Upper lobe of right lung (tissue), 1 donor: ENCODE measurements around the gene CHAMP1. TPM values are rescaled to one million over a fixed set of nuclear protein-coding genes. Genes with fewer than 3 reads are reported as not detected.

ENCODE experiments used
- ATAC-seq: fragments of 200-7000 bp; cut with Tn5 transposase; one replicate; pipeline ENCODE4 v1.9.1; 2020; ENCODE audit warnings: mild to moderate bottlenecking, moderate library complexity
- DNase-seq: peaks from one replicate; pipeline ENCODE4 v3.0.0-alpha.2; 2020
- H3K27ac ChIP-seq: fragments of 200-600 bp; one replicate; pipeline ENCODE4 v1.8.0; 2022
- H3K27me3 ChIP-seq: fragments of 200-600 bp; one replicate; pipeline ENCODE4 v1.8.0; 2022; ENCODE audit warnings: mild to moderate bottlenecking
- H3K36me3 ChIP-seq: fragments of 200-600 bp; one replicate; pipeline ENCODE4 v1.8.0; 2022
- H3K4me1 ChIP-seq: fragments of 200-600 bp; one replicate; pipeline ENCODE4 v1.8.0; 2022
- H3K4me3 ChIP-seq: fragments of 200-600 bp; one replicate; pipeline ENCODE4 v1.8.0; 2022; ENCODE audit warnings: mild to moderate bottlenecking
- H3K9me3 ChIP-seq: fragments of 200-600 bp; one replicate; pipeline ENCODE4 v1.8.0; 2022
- intact Hi-C: fragments of 100-400 bp; cut with DNase I; formaldehyde crosslinking; loops from one replicate; pipeline ENCODE4 v1.11.0; 2022
- total RNA-seq: library from RNA; stranded (reverse); fragmentation: NEBNext Ultra II Directional; extraction: Animal tissue kit (Norgen Biotek cat#: 25700); gene quantifications from one replicate; pipeline ENCODE4 v1.2.1, GENCODE V29; 2021
- TF ChIP-seq, protein P1 (sequence below): fragments of 200-600 bp; IDR thresholded peaks from one replicate; pipeline ENCODE4 v1.8.0; 2022; ENCODE audit warnings: antibody characterized with exemption
- donor health status: DM: no; HTN: yes; CAD: no; lungs with severe emphysema.

CHAMP1 gene
- total RNA-seq, 1 donor from 2014 or later: 17.8 TPM

DNA sequence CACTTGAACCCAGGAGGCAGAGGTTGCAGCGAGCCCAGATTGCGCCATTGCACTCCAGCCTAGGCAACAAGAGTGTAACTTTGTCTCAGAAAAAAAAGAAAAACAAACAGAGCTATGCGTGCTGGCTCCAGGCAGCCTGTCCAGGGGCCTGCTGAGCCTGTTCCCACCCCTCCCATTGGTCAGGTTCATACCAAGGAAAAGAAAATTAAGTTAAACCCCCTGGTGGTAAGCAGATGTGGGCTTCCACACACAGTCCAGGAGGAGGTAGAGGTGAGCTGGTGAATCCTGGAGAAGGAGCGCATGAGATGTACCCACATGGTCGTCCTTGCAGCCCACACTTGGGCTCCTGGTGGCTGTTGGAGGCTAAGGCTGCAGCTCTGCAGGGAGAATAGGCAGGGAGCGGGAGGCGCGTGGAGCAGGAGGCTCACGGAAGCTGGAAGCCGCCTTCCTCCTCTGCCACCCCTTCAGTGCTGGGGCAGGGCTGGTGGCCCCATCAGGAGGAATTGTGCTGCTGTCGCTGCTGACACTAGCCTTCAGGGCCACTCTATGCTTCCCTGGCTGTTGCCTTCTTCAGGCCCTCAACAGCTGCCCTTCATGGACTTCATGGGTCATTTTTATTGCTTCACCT lies 10.5 kb upstream of the CHAMP1 start:
- DNase-seq: no peak
- intact Hi-C loops: no loop called here
- no peak for ATAC-seq
- no peaks in the 10 kb centered on the region for H3K9me3 ChIP-seq
- H3K27me3 ChIP-seq: no peaks in the 10 kb centered on the region
- peaks cover 52% of the 10 kb centered on the region for H3K36me3 ChIP-seq
- H3K4me1 ChIP-seq: no peaks in the 10 kb centered on the region
- H3K4me3 ChIP-seq: no peak overlapping the region
- TF ChIP-seq, protein P1, sequence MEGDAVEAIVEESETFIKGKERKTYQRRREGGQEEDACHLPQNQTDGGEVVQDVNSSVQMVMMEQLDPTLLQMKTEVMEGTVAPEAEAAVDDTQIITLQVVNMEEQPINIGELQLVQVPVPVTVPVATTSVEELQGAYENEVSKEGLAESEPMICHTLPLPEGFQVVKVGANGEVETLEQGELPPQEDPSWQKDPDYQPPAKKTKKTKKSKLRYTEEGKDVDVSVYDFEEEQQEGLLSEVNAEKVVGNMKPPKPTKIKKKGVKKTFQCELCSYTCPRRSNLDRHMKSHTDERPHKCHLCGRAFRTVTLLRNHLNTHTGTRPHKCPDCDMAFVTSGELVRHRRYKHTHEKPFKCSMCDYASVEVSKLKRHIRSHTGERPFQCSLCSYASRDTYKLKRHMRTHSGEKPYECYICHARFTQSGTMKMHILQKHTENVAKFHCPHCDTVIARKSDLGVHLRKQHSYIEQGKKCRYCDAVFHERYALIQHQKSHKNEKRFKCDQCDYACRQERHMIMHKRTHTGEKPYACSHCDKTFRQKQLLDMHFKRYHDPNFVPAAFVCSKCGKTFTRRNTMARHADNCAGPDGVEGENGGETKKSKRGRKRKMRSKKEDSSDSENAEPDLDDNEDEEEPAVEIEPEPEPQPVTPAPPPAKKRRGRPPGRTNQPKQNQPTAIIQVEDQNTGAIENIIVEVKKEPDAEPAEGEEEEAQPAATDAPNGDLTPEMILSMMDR: no peak
- no peak overlapping the region for H3K27ac ChIP-seq

- TF ChIP-seq, protein P1: no peak
- Histone ChIP-seq H3K27me3 (no peaks in the 10 kb centered on the region), H3K9me3 (no peaks in the 10 kb centered on the region), H3K4me1 (no peaks in the 10 kb centered on the region), H3K36me3 (peaks cover 46% of the 10 kb centered on the region), H3K27ac (no peak overlapping the region), H3K4me3 (no peak overlapping the region)
- DNase-seq (no peak), ATAC-seq (no peak)
- intact Hi-C loops: no loop called here
Observed at GRCh38 chr13:114304346-114305034, 9.8 kb upstream of the CHAMP1 start.

- Histone ChIP-seq H3K4me1 (peaks cover 7% of the 10 kb centered on the region), H3K9me3 (no peaks in the 10 kb centered on the region), H3K36me3 (peaks cover 19% of the 10 kb centered on the region), H3K4me3 (no peak overlapping the region), H3K27ac (no peak overlapping the region), H3K27me3 (no peaks in the 10 kb centered on the region)
- ATAC-seq: no peak
- DNase-seq: no peak
- TF ChIP-seq, protein P1: no peak
- intact Hi-C loops: no loop called here
Observed at GRCh38 chr13:114309086-114309485, 5.2 kb upstream of the CHAMP1 start.

DNA sequence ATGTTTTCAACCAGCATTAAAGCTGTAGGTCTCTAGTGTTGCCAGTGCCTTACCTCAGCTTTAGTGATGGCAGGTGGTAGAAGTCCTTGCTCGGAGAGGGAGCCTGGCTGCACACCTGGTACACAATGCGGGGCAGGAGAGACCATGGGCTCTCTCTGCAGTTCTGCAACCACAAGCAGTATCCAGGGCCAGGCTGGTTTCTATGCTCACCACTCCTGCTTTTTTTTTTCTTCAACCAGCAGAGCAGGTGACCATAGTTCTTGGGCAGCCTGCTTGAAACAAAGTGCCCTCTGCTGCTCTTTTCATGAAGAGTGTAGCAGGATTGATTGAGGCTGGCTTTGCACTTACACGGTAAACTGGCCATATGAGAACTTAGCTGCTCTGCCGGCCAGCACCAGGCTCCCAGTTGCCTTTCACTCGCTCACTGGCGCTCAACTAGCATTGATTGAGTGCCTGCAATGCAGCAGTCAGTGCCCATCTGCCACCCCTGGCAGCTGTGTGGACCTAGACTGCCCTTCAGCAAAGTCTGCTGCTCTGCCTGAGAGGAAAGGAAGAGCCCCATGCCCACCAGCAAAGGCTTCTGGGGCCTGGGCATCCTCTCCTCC lies 4.4 kb upstream of the CHAMP1 start:
- Histone ChIP-seq H3K27me3 (no peaks in the 10 kb centered on the region), H3K4me1 (peaks cover 7% of the 10 kb centered on the region), H3K9me3 (no peaks in the 10 kb centered on the region), H3K4me3 (no peak overlapping the region), H3K27ac (no peak overlapping the region), H3K36me3 (peaks cover 11% of the 10 kb centered on the region)
- ATAC-seq (no peak), DNase-seq (no peak)
- TF ChIP-seq, protein P1: no peak
- intact Hi-C loops: no loop called here

DNA sequence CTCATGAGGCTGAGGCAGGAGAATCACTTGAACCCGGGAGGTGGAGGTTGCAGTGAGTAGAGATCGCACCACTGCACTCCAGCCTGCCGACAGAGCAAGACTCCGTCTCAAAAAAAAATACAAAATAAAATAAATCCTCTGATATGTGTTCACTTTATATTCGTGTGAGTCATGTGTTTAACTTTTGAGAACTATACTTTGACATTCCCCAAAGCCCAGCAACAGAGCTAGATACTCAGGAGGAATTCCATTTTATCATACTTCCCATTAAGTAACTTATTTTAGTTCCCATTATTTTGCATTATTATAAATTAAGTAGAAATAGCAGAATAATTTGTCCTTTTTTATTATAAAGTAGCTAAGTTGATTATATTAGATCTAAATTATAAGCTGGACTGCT lies 3.3 kb upstream of the CHAMP1 start:
- Histone ChIP-seq H3K27ac (no peak overlapping the region), H3K27me3 (no peaks in the 10 kb centered on the region), H3K4me1 (peaks cover 17% of the 10 kb centered on the region), H3K9me3 (no peaks in the 10 kb centered on the region), H3K36me3 (peaks cover 11% of the 10 kb centered on the region), H3K4me3 (no peak overlapping the region)
- DNase-seq (no peak), ATAC-seq (no peak)
- intact Hi-C loops: no loop called here
- TF ChIP-seq, protein P1: no peak
